Central memory CD8-positive, alpha-beta T cell (primary cell): ENCODE data around the gene ABTB1.
A peak's percentile ranks its signal among the peaks of the same experiment; 100 is the strongest.

Experiments used
- ATAC-seq: fragments of 150-1000 bp; cut with Tn5 transposase; replicated peaks from 2 replicates; pipeline ENCODE4 v1.10.0; 2022; ENCODE audit warnings: mild to moderate bottlenecking, moderate FRiP score, moderate number of reproducible peaks; ENCODE audit not compliant: poor library complexity, severe bottlenecking; ENCODE audit errors: extremely low read depth
- DNase-seq, 2 donors: peaks; one replicate each; pipeline ENCODE4 v3.0.0; 2021; ENCODE audit warnings: low spot score in 2 of 2
- H3K27ac Mint-ChIP-seq: one replicate; pipeline ENCODE4 v1.8.0; 2022; ENCODE audit warnings: low read depth, mild to moderate bottlenecking, moderate library complexity, mixed read lengths
- H3K27me3 Mint-ChIP-seq: one replicate; pipeline ENCODE4 v1.8.0; 2022; ENCODE audit warnings: mixed read lengths
- H3K36me3 Mint-ChIP-seq: one replicate; pipeline ENCODE4 v1.8.0; 2022; ENCODE audit warnings: mild to moderate bottlenecking, moderate library complexity, mixed read lengths; ENCODE audit not compliant: insufficient read depth
- H3K4me1 Mint-ChIP-seq: one replicate; pipeline ENCODE4 v1.8.0; 2022; ENCODE audit warnings: mixed read lengths
- H3K4me3 Mint-ChIP-seq: one replicate; pipeline ENCODE4 v1.8.0; 2022; ENCODE audit warnings: mild to moderate bottlenecking, moderate library complexity, mixed read lengths
- H3K9me3 Mint-ChIP-seq: one replicate; pipeline ENCODE4 v1.8.0; 2022; ENCODE audit warnings: mixed read lengths

ABTB1 gene

DNA sequence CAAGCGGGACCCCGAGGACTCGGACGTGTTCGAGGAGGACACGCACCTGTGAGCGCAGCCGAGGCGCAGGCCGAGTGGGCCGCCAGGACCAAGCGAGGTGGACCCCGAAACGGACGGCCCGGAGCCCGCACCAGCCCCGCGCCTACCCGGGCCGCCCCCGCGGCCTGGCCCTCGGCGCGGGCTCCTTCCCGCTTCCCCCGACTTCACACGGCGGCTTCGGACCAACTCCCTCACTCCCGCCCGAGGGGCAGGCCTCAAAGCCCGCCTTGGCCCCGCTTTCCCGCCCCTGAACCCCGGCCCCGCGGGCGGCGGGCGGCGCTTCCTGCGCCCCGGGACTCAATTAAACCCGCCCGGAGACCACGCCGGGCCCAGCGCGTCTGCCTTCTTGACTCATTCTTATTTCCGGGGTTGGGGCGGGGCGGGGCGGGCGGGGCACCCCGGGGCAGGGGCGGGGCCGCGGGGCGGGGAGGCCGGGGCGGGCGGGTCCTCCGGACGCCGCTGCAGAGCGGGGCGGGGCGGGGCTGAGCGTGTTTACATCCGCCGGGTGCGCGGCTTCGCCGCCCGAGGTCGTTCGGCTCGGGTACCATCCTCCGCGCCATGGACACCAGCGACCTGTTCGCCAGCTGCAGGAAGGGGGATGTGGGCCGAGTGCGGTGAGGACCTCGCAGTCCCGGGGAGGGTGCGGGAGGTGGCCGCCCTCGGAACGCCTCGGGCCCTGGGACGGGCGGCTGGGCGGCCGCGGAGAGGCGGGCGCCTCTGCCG, at the start of gene ABTB1:
TSS of gene ABTB1 (plus strand) at position 524 of the 762 bp plus-strand sequence. CDS start at position 598, 74 bp downstream.
- Mint-ChIP-seq H3K4me1 (peaks cover 41% of the 10 kb centered on the region), H3K9me3 (no peaks in the 10 kb centered on the region), H3K4me3 (peak within 1 kb of the TSS; percentile 96), H3K27ac (peak within 1 kb of the TSS; percentile 99), H3K36me3 (peaks cover 17% of the 10 kb centered on the region), H3K27me3 (no peaks in the 10 kb centered on the region)
- ATAC-seq (peak; percentile 81), DNase-seq (peak; percentile 72)

GRCh38 chr3:127624063-127624462, 48.7 kb upstream of the ABTB1 start:
- ATAC-seq: no peak
- H3K4me1 Mint-ChIP-seq: peaks cover 29% of the 10 kb centered on the region
- no peak for DNase-seq
- H3K27ac Mint-ChIP-seq: no peak overlapping the region
- H3K4me3 Mint-ChIP-seq: no peak overlapping the region
- no peaks in the 10 kb centered on the region for H3K9me3 Mint-ChIP-seq
- H3K27me3 Mint-ChIP-seq: no peaks in the 10 kb centered on the region
- peaks cover 7% of the 10 kb centered on the region for H3K36me3 Mint-ChIP-seq

GRCh38 chr3:127625821-127626220, 46.9 kb upstream of the ABTB1 start:
- Mint-ChIP-seq H3K27me3 (peaks cover 15% of the 10 kb centered on the region), H3K4me3 (peak overlapping the region; percentile 31), H3K27ac (peak overlapping the region; percentile 48), H3K36me3 (peaks cover 11% of the 10 kb centered on the region), H3K9me3 (no peaks in the 10 kb centered on the region), H3K4me1 (peaks cover 45% of the 10 kb centered on the region)
- ATAC-seq (no peak), DNase-seq (no peak)

- Mint-ChIP-seq H3K4me3 (peak overlapping the region; percentile 76), H3K27me3 (peaks cover 31% of the 10 kb centered on the region), H3K36me3 (peaks cover 9% of the 10 kb centered on the region), H3K9me3 (no peaks in the 10 kb centered on the region), H3K4me1 (peaks cover 51% of the 10 kb centered on the region), H3K27ac (no peak overlapping the region)
- ATAC-seq (no peak), DNase-seq (no peak)
These were observed 44.3 kb upstream of the ABTB1 start for GRCh38 chr3:127628426-127628787.

DNA sequence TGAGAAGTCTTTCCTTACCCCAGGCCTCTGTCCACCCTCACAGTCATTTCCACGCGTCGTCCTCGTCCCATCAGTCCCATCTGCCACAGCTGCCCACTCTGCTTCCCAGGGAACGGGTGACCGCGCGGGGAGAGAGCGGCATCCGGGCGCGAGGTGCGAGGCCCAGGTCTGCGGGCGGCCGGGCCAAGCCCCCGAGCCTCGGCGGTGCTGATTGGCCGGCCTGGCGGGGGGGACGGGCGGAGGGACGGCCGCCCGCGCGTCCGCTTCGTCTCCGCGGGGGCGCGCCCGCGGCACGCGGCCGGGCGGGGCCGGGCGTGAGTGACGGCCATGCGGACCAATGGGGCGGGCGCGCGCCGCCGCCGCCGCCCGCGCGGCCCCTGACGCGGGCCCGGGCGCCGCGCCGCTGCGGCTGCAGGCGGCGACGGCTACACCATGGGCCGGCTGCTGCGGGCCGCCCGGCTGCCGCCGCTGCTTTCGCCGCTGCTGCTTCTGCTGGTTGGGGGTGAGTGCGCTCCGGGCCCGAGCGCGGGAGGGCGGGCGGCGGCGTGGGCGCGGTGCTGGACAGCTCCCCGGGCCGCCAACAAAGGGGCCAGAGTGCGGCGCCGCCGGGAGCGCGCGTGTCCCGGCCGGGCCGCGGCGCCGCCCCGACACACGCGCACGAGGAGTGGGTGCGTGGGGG, 43.8 kb upstream of the ABTB1 start, which contains the start of gene PODXL2:
TSS of gene PODXL2 (plus strand) at position 398 of the 679 bp plus-strand sequence. CDS start at position 433, 35 bp downstream.
- Mint-ChIP-seq H3K9me3 (no peaks in the 10 kb centered on the region), H3K36me3 (peaks cover 9% of the 10 kb centered on the region), H3K27me3 (peaks cover 36% of the 10 kb centered on the region), H3K27ac (peak within 1 kb of the TSS; percentile 63), H3K4me1 (peaks cover 51% of the 10 kb centered on the region), H3K4me3 (peak within 1 kb of the TSS; percentile 77)
- peak; percentile 11 for ATAC-seq
- DNase-seq: no peak

- Mint-ChIP-seq H3K4me3 (peak overlapping the region; percentile 77), H3K36me3 (peaks cover 9% of the 10 kb centered on the region), H3K9me3 (no peaks in the 10 kb centered on the region), H3K4me1 (peaks cover 51% of the 10 kb centered on the region), H3K27me3 (peaks cover 40% of the 10 kb centered on the region), H3K27ac (peak overlapping the region; percentile 63)
- DNase-seq (peak; percentile 28 to 61), ATAC-seq (peak; percentile 66)
These were observed 43.0 kb upstream of the ABTB1 start for GRCh38 chr3:127629467-127630403.

DNA sequence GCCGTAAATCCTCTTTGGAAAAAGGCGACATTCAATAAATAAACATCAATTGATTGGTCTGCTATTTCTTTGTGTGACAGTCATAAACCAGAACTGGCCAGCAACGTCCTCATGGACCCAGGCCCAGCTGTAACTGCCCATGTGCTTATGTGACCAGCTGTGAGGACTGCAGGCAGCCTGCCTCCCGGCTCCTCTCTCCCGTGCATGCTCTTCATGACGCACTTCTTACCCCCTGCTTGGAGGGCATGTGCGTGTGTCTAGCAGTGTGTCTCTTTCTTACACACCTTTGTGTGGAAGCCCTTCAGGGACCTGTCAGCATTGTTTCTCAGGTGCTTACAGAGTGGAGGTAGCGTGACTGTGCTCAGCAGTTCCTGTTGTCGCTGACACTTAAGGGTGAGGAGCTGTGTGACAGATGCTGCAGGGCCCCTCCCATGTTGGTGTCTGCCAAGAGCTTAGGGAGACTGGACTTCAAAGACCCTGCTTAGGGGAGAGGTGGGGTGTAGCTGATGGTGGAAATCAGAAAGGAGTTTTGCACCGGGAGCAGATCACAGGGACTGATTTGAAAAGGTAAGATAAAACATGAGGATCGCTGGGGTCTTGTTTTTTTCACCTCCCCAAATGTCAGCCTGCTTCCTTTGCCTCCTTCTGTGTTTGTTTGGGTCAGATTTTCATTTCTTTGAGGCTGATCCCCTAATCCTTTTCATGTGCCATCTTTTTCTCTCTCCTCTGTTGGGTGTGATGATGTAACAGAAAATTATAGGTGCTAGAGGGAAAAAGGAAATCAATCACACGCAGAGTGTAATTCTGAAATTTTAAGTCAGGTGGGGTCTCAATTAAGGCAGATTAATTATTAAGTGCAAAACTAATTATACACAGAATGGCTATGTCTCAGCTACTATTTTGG, 41.7 kb upstream of the ABTB1 start:
- Mint-ChIP-seq H3K4me3 (no peak overlapping the region), H3K4me1 (peaks cover 47% of the 10 kb centered on the region), H3K27ac (no peak overlapping the region), H3K9me3 (no peaks in the 10 kb centered on the region), H3K36me3 (peaks cover 8% of the 10 kb centered on the region), H3K27me3 (peaks cover 53% of the 10 kb centered on the region)
- ATAC-seq: no peak
- DNase-seq: no peak

GRCh38 chr3:127632035-127632820, 40.5 kb upstream of the ABTB1 start:
- no peak for ATAC-seq
- peaks cover 6% of the 10 kb centered on the region for H3K36me3 Mint-ChIP-seq
- H3K27me3 Mint-ChIP-seq: peaks cover 55% of the 10 kb centered on the region
- no peak overlapping the region for H3K27ac Mint-ChIP-seq
- H3K9me3 Mint-ChIP-seq: no peaks in the 10 kb centered on the region
- no peak for DNase-seq
- no peak overlapping the region for H3K4me3 Mint-ChIP-seq
- H3K4me1 Mint-ChIP-seq: peaks cover 36% of the 10 kb centered on the region

GRCh38 chr3:127634653-127635052, 38.1 kb upstream of the ABTB1 start:
- DNase-seq: no peak
- Mint-ChIP-seq H3K4me1 (peaks cover 27% of the 10 kb centered on the region), H3K9me3 (no peaks in the 10 kb centered on the region), H3K27ac (no peak overlapping the region), H3K4me3 (no peak overlapping the region), H3K27me3 (peaks cover 52% of the 10 kb centered on the region), H3K36me3 (peaks cover 4% of the 10 kb centered on the region)
- ATAC-seq: no peak

- Mint-ChIP-seq H3K27me3 (peaks cover 27% of the 10 kb centered on the region), H3K4me1 (peaks cover 10% of the 10 kb centered on the region), H3K36me3 (no peaks in the 10 kb centered on the region), H3K4me3 (no peak overlapping the region), H3K27ac (no peak overlapping the region), H3K9me3 (no peaks in the 10 kb centered on the region)
- DNase-seq (no peak), ATAC-seq (peak; percentile 78)
These were observed 35.2 kb upstream of the ABTB1 start for GRCh38 chr3:127637546-127637945.

DNA sequence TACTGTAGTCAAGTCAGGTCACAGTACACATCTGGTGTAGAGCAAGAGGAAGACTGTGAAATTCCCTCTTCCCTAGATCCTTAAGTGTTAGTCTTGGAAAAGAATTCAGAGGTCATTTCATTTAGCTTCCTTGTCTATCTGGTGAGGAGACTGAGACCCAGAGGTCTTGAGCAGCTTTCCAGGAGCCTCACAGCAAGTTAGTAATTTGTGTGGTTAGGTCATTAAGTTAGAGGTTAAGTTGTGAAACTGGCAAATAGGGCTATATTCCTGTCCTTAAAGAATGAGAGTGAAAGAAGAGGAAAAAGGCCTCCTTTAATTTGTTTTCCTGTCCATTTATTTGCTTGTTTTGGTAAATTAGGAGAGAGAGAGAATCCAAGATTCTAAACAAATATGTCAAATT, 34.8 kb upstream of the ABTB1 start:
- no peak for DNase-seq
- peaks cover 27% of the 10 kb centered on the region for H3K27me3 Mint-ChIP-seq
- H3K4me1 Mint-ChIP-seq: peaks cover 10% of the 10 kb centered on the region
- no peak overlapping the region for H3K27ac Mint-ChIP-seq
- H3K36me3 Mint-ChIP-seq: no peaks in the 10 kb centered on the region
- no peak for ATAC-seq
- H3K4me3 Mint-ChIP-seq: no peak overlapping the region
- no peaks in the 10 kb centered on the region for H3K9me3 Mint-ChIP-seq
